GM13977 (cell line): Measurements from ENCODE around the gene PTF1A.

Source experiments
- DNase-seq: peaks from one replicate; pipeline ENCODE4 v3.0.0; 2012; ENCODE audit warnings: low spot score
- CTCF ChIP-seq: IDR thresholded peaks from 2 replicates; pipeline ENCODE4 v1.5.1; 2012; ENCODE audit warnings: mild to moderate bottlenecking, control low read depth; ENCODE audit not compliant: insufficient read depth; ENCODE audit errors: extremely low read depth, missing control alignments
- in situ Hi-C: fragments of 300-500 bp; cut with MboI; formaldehyde crosslinking; loops from one replicate; pipeline ENCODE4 v1.12.0; 2022; ENCODE audit warnings: low sequenced_read_pairs, low pct_unique_long_range_greater_than_20kb, mixed read lengths, inconsistent platforms; ENCODE audit not compliant: unreplicated experiment

The PTF1A gene

GRCh38 chr10:23151071-23151470, 41.0 kb upstream of the PTF1A start:
- DNase-seq, result no peak
- TF ChIP-seq CTCF, result no peak
- in situ Hi-C loops, result no loop called here

- TF ChIP-seq CTCF, result no peak
- no peak for DNase-seq
- in situ Hi-C loops, result no loop called here
Observed at GRCh38 chr10:23155169-23155568, 36.9 kb upstream of the PTF1A start.

- TF ChIP-seq CTCF, result no peak
- in situ Hi-C loops, result no loop called here
- no peak for DNase-seq
Observed at GRCh38 chr10:23156447-23157150, 35.5 kb upstream of the PTF1A start.

GRCh38 chr10:23157239-23157681, 34.9 kb upstream of the PTF1A start:
- peak; percentile 50 for DNase-seq
- in situ Hi-C loops, result no loop called here
- TF ChIP-seq CTCF, result no peak

- DNase-seq, result peak; percentile 64
- TF ChIP-seq CTCF, result peak; percentile 56
- in situ Hi-C loops, result no loop called here
Observed at GRCh38 chr10:23157691-23158369, 34.3 kb upstream of the PTF1A start.

GRCh38 chr10:23158370-23158769, 33.7 kb upstream of the PTF1A start:
- peak; percentile 80 for DNase-seq
- in situ Hi-C loops, result no loop called here
- TF ChIP-seq CTCF, result peak; percentile 79
